HG03025 (cell line): Measurements from ENCODE around the gene FAM168A.

Source experiments
- ATAC-seq: cut with Tn5 transposase; IDR thresholded peaks from one replicate; pipeline ENCODE4 v1.9.1; 2021; ENCODE audit warnings: mild to moderate bottlenecking, moderate library complexity; ENCODE audit not compliant: unreplicated experiment, low FRiP score

FAM168A gene

DNA sequence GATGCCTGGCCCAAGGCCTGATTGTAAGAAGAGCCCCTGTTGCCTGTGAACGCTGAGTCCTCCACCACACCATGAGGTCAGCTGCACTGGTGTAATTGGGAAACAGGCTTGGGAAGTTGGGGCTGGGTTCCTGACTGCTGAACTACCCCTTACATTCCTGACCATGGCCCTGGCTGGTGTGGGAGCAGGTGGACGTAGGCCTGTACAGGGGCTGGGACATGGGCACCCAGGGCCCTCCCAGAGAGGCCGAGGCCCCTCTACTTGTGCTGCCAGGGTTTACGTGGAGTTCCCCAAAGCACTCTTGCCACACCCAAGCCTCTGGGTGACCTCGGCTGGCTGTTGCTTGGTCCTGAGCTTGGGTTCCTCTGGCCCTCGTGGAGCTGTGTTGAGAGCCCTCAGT lies 216.3 kb downstream of the FAM168A start:
- no peak for ATAC-seq

GRCh38 chr11:73380897-73381410 lies 217.0 kb downstream of the FAM168A start:
- ATAC-seq, result no peak

DNA sequence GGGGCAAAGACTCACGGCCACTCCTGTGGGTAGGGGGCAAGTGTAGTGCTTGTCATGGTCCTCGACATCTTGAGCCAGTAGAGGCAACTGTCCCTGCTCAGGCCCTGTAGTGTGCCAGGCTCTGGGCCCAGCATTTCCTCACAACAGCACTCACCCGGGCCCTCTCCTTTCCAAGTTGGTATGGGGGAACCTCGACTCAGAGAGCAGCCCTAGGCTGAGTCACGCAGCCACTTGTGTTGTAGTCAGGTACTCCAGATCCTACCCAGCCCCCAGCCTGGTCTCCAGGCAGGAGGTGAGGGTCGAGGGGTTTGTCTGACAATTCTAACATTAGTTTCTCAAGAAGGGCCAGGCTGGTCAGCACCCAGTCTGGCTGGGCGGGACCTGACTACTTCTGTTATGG lies 217.6 kb downstream of the FAM168A start:
- ATAC-seq, result no peak

DNA sequence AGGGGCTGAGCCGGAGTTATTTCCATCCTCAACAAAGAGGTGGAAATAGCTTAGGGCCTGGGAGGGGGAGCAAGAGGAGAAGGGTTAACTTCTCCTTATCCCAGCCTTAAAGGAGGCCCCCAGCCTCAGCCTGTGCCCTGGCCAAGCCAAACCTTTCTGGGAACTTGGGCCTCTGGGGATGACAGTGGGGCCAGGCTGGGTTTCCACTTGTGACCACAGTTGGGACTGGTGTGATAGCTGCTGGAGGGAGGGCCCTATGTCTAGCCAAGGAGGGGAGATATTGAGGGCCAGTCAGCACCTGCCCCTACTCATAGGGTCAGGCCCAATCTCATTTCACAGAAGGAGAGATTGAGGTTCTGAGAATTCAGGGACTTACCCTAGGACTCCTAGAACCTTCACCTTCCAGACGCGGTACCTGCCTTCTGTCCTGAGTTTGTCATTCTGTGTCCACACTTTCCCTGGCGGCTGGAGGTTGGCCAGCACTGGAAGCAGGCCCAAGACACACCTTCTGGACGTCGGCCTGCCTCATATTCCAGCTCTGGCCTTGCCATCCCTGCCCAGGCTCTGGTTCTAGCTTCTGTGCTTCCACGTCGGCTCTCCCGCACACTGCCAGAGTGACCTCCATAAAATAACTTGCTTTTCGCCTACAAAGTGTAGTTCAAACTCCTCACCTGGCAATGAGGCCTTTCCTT lies 218.6 kb downstream of the FAM168A start:
- no peak for ATAC-seq

DNA sequence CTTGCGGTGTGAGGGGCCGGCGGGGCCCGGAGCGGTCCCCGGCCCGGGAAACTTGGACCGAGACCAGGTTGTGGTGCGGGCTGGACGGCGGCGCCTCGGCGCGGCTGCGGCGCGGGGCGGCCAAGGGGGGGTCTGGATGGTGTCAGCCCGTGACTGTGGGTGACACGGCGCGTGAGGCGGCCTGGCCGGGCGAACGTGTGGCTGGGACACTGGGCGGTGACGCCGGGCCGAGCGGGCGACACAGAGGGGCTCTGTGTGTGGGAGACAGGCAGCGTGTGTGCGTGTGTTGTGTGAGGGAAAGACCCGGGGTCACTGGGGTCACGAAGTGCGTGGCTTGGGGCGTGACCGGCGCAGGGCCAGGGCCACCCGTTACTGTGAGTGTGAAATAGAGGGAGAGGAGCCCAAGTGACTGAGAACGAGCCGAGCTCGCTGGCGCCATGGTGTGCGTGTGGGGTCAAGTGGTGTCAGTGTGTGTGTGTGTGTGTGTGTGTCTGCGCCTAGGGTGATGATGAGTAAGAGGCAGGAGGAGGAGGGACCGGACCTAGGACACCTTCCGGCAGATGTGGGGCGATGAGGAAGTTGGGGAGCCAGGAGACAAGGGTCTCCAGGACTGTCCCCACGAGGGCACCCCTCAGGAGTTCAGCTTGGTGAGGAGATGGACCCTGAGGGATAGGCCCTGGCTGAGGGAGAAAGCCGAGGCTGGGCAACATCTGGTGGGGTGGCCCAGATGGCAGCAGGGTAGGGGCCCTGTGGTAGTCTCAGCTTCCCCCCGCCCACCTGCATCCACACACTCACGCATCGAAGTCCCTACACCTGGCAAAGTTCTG lies 220.9 kb downstream of the FAM168A start:
- peak; percentile 6 for ATAC-seq

- ATAC-seq, result peak; percentile 51
These were observed 221.6 kb downstream of the FAM168A start, which contains the start of gene RELT for GRCh38 chr11:73376160-73376802. Gene RELT, plus strand, starts transcription at chr11:73376399. Its CDS starts 12,738 bp downstream, at chr11:73389137.

DNA sequence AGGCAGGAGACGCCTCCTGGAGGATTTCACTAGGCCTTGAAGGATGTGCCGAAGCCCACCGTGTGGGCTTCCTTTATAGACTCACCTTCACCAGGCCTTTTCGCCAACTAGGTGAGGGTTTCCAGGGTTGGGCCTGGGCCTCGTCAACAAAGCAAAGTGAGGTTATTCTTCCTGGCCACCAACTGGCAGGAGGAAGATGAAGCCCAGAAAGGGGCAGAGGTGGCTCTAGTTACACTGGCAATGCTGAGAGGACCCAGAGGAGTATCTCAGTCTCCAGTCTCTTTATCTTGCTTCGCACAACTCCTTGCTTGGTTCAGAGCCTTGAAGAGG lies 222.1 kb downstream of the FAM168A start:
- no peak for ATAC-seq

- no peak for ATAC-seq
These were observed 223.8 kb downstream of the FAM168A start for GRCh38 chr11:73374151-73374550.

DNA sequence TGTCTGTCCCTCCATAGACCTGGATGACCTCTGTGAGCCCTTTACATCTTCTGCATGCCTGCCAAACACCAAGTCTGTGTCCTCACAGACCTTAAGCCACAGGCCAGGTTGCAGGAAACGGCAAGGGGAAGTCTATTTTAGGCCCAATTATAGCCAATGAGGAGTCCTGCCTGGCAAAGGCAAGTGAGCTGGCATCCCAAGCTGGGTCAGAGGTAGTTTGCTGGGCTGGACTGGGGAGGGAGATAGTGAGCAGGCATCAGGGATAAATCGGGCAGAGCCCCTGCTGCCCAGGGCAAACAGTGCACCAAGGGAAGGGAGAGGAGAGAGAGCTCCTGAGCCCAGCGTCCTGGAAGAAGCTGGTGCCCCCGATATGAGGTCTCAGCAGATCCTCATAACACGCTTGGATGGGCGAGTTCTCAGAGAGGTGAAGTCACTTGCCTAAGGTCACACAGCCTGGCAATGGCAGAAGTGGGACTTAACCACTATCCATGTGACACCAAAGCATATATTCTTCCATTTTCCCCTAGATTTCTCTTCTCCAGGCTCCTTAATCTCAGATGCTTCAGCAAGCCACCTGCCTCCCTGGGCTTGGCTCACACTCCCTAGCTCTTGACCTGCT lies 225.4 kb downstream of the FAM168A start:
- ATAC-seq, result no peak

GRCh38 chr11:73367482-73368024 lies 230.4 kb downstream of the FAM168A start:
- no peak for ATAC-seq

- ATAC-seq, result no peak
These were observed 231.0 kb downstream of the FAM168A start for GRCh38 chr11:73366953-73367352.

DNA sequence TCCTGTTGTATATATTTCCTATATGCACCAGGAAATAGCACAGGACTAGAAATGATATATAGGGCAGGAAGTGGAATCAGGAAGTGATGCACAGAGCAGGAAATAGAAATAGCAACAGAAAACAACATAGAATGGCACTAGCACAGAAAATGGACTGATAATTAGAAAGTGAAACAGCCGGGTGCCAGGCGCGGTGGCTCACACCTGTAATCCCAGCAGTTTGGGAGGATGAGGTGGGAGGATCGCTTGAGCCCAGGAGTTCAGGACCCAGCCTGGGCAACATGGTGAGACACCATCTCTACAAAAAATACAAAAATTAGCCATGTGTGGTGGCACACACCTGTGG lies 231.7 kb downstream of the FAM168A start:
- ATAC-seq, result no peak

- no peak for ATAC-seq
These were observed 232.3 kb downstream of the FAM168A start for GRCh38 chr11:73365352-73366264.

GRCh38 chr11:73363147-73363546 lies 234.8 kb downstream of the FAM168A start:
- ATAC-seq, result no peak

DNA sequence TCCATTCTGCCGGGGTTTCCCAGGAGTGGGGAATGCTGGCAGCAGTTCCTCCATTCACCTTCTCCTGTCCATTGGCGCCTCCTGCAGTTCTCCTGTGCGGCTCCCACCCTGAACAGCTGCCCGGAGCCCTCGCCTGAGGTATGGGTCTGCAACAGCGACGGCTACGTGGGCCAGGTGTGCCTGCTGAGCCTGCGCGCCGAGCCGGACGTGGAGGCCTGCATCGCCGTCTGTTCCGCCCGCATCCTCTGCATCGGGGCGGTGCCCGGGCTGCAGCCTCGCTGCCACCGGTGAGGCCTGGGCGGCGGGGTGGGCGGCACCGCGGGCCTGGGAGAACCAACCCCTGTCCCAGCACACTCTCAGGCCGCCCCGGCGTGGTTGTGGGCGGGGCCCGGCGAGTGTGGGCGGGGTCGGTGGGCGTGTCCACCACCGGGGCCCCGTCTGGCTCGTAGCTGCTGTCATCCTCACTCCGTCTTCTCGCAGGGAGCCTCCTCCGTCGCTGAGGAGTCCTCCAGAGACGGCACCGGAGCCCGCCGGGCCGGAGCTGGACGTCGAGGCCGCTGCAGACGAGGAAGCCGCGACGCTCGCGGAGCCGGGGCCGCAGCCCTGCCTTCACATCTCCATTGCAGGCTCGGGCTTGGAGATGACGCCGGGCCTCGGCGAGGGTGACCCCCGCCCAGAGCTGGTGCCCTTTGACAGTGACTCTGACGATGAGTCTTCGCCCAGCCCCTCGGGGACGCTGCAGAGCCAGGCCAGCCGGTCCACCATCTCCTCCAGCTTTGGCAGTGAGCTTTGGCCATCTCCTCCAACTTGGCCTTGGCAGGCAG lies 235.7 kb downstream of the FAM168A start:
- no peak for ATAC-seq

DNA sequence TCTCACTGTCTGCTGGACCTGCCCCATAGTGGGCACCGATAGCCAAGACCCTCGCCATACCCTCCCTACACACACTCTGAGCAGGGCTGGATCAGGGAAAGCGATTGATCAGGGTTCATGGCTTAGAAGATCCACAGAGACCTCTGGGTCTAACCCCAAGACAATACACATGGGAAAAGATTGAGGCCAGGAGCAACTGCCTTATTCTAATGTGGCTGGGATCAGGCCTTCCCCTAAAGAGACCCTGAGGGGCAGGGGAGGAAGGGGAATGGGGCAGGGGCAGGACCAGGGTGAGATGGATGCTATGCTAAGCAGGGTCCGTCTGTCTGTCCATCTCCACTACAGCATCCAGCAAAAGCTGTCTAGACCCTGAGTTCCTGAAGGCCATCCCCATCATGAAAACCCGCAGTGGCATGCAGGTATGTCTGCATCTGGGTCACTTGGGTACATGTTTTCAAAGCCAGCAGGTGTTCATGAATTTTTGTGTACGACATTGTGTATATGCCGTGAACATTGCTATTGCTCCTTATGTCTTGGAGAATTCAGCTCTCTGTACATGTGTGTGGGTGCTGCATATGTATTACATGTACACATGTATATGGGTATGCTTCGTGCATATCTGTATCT lies 237.1 kb downstream of the FAM168A start:
- ATAC-seq, result no peak

DNA sequence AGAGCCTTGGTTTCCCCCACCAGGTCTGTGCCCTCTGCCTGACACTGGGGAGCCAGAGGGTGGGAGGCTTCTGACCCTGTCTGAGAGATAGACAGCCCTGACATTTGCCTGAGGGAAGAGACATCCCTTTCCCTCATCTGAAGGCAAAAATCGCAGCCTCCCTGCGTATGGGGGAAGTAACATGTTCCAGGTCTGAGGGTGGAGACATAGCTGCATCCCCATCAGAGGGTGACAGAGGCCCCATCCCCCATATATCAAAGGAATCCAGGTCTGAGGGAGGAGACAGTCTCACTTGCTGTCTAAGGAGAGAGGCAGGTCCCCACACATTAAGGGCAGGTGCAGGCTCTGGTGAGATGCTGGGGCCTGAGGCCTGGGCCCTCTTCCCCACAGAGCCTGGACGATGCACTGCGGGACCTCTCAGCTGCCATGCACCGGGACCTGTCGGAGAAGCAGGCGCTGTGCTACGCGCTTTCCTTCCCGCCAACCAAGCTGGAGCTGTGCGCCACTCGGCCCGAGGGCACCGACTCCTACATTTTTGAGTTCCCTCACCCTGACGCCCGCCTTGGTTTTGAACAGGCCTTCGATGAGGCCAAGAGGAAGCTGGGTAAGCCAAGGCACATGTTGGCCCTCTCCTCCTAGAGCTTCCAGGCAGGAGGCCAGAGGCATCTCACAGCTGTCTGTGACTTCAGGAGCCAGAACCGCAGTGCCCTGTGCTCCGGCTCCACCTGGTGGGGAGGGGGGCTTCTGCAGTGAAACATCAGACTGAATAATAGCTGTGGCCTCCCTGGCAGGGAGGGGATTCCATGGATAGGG lies 237.8 kb downstream of the FAM168A start:
- ATAC-seq, result no peak

DNA sequence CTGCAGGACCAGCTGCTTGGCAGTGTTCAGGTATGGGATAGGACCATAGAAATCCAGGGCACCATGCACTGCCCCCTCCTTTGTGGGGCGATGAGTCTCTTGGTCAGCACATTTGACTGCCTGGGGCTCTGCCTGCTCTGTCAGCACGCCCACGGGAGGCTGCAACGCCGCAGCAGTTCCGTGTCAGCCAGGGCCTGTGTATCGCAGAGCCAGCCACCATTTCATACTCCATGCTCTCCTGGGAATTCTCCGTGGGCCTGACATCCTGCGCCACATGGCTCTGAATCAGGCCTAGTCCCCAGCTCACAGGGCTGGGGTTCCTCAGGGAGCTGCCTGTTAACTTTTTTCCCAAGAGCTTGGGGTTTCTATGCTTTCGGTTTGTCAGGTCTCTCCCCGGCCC lies 238.6 kb downstream of the FAM168A start:
- ATAC-seq, result no peak
